ENCODE measurements around the gene KPTN. TPM values are rescaled to one million over a fixed set of nuclear protein-coding genes. Genes with fewer than 3 reads are reported as not detected.
A peak's percentile ranks its signal among the peaks of the same experiment; 100 is the strongest.

KPTN gene
- total RNA-seq, 1 donor from 2014 or later = 4.1 TPM

- no peak for DNase-seq (ENCODE audit: low spot score)
Measured at GRCh38 chr19:47435883-47436417, 48.1 kb downstream of the KPTN start.

- DNase-seq (ENCODE audit: low spot score) = no peak
Measured at GRCh38 chr19:47435196-47435595, 48.8 kb downstream of the KPTN start.

- DNase-seq (ENCODE audit: low spot score) = no peak
Measured at GRCh38 chr19:47434088-47434487, 49.9 kb downstream of the KPTN start.

- DNase-seq (ENCODE audit: low spot score) = no peak
Measured at GRCh38 chr19:47433121-47433520, 50.9 kb downstream of the KPTN start.

GRCh38 chr19:47432499-47432898 lies 51.5 kb downstream of the KPTN start:
- no peak for DNase-seq (ENCODE audit: low spot score)

- DNase-seq (ENCODE audit: low spot score) = no peak
Measured at GRCh38 chr19:47432091-47432490, 51.9 kb downstream of the KPTN start.

- peak; percentile 38 for DNase-seq (ENCODE audit: low spot score)
Measured at GRCh38 chr19:47430041-47430802, 53.8 kb downstream of the KPTN start.

- no peak for DNase-seq (ENCODE audit: low spot score)
Measured at GRCh38 chr19:47429140-47429793, 54.8 kb downstream of the KPTN start.

GRCh38 chr19:47428177-47428894 lies 55.7 kb downstream of the KPTN start:
- peak; percentile 96 for DNase-seq (ENCODE audit: low spot score)

GRCh38 chr19:47427241-47428176 lies 56.5 kb downstream of the KPTN start:
- DNase-seq (ENCODE audit: low spot score) = peak; percentile 63

Other genes with a start within 250 kb of the KPTN start
- gene CCDC9, start 227.7 kb downstream of the KPTN start, total RNA-seq (ENCODE audit: insufficient read depth, low replicate concordance) = 4.6 TPM
- gene INAFM1, start 209.3 kb downstream of the KPTN start, total RNA-seq (ENCODE audit: insufficient read depth, low replicate concordance) = 1.2 TPM
- gene C5AR1, start 174.4 kb downstream of the KPTN start, total RNA-seq (ENCODE audit: insufficient read depth, low replicate concordance) = 2.6 TPM
- 5.5 TPM for gene C5AR2, start 152.0 kb downstream of the KPTN start, total RNA-seq (ENCODE audit: insufficient read depth, low replicate concordance)
- gene DHX34, start 134.9 kb downstream of the KPTN start, total RNA-seq (ENCODE audit: insufficient read depth, low replicate concordance) = 10.1 TPM
- 91.2 TPM for gene MEIS3, start 64.7 kb downstream of the KPTN start, total RNA-seq (ENCODE audit: insufficient read depth, low replicate concordance)
- gene SLC8A2, start 12.3 kb downstream of the KPTN start, total RNA-seq (ENCODE audit: insufficient read depth, low replicate concordance) = 4.8 TPM
- 22.4 TPM for gene NAPA, start 30.8 kb upstream of the KPTN start, total RNA-seq (ENCODE audit: insufficient read depth, low replicate concordance)
- not detected for gene ZNF541, start 88.9 kb upstream of the KPTN start, total RNA-seq (ENCODE audit: insufficient read depth, low replicate concordance)
- 8.4 TPM for gene BICRA, start 124.9 kb upstream of the KPTN start, total RNA-seq (ENCODE audit: insufficient read depth, low replicate concordance)
- 65.5 TPM for gene EHD2, start 229.2 kb upstream of the KPTN start, total RNA-seq (ENCODE audit: insufficient read depth, low replicate concordance)

Data from umbilical cord (tissue), 2 donors.